Activated T-helper 1 cell treated with anti-CD3 and anti-CD28 coated beads, Interleukin-12 subunit alpha, Interleukin-12 subunit beta, Interleukin-2, Interleukin-4 antibody, amounts not matched to agents 30 ng/mL and 10 ng/mL and 1 ng/mL, durations not matched to agents 14 hours and 24 hours and 36 hours (primary cell): ENCODE data around the gene PPP6C. TPM values are rescaled to one million over a fixed set of nuclear protein-coding genes. Genes with fewer than 3 reads are reported as not detected.
A peak's percentile ranks its signal among the peaks of the same experiment; 100 is the strongest.
"Not testable (repeated sequence)": the region's sequence is repeated elsewhere in the genome, so short reads cannot be mapped to it uniquely, and the experiment has no call there.

ENCODE experiments used
- DNase-seq: peaks from one replicate; pipeline ENCODE4 v3.0.0; 2021; ENCODE audit warnings: low spot score
- H3K27ac Mint-ChIP-seq: one replicate; pipeline ENCODE4 v1.8.0; 2021; ENCODE audit warnings: mild to moderate bottlenecking, mixed read lengths
- H3K27me3 Mint-ChIP-seq: one replicate; pipeline ENCODE4 v1.8.0; 2022; ENCODE audit warnings: mild to moderate bottlenecking, moderate library complexity, mixed read lengths; ENCODE audit not compliant: insufficient read depth
- H3K36me3 Mint-ChIP-seq: one replicate; pipeline ENCODE4 v1.8.0; 2021; ENCODE audit warnings: low read depth, mixed read lengths
- H3K4me1 Mint-ChIP-seq: one replicate; pipeline ENCODE4 v1.8.0; 2021; ENCODE audit warnings: low read depth, mixed read lengths
- H3K4me3 Mint-ChIP-seq: one replicate; pipeline ENCODE4 v1.8.0; 2021; ENCODE audit warnings: mild to moderate bottlenecking, moderate library complexity, mixed read lengths
- H3K9me3 Mint-ChIP-seq: one replicate; pipeline ENCODE4 v1.8.0; 2021; ENCODE audit warnings: mixed read lengths
- intact Hi-C: fragments of 100-400 bp; cut with micrococcal nuclease; formaldehyde crosslinking; loops from one replicate; pipeline ENCODE4 v1.15.1; 2024
- total RNA-seq: library from RNA; stranded (reverse); gene quantifications from 2 replicates; pipeline ENCODE4 v1.2.3, GENCODE V29; 2022

Gene PPP6C
- 47.2 and 50.8 TPM in 2 replicates for total RNA-seq

DNA sequence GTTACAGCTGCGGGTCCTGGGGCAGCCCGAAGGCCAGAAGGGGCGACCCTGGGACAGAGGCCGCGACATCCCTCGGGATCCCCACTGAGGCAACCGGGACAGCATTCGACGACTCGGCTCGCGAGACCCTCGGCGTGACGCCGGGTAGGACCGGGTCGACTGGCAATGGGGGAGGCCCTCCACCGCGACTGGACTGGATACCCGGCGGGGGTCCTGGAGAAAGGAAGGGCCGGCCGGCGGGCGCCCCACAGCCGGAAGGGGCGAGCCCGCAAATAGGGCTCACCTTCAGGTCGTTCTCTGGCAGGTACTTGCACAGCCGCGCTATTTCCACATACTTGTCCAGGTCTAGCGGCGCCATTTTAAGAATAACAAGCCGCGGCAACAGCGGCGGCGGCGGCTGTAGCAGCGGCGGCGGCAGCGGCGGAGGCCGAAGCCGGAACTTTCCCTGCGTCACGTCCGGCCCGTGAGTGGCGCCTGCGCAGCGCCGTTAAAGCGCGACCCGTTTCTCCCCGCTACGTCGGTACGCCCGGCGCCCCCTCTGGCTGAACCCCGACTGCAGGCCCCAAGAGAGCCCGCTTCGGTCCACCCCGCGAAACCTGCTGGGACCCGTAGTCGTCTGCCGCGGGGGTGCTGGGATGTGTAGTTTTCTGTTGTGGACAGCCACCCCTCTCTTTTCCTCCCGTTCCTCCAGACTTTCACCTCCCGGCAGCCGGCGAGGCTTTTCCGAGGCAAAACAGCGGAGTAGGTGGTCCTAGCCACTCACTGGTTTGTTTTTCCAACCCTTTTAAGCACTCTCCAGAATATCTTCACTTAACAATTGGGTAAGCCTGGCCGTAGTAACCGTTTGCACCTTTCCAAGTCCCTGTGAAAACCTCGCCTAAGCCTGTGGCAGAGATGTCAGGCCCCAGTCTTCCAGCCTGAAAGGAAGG lies at the start of gene PPP6C:
TSS of gene PPP6C (minus strand) at position 443 of the 929 bp plus-strand sequence. CDS start at position 358, 85 bp downstream.
- DNase-seq = peak; percentile 96
- Mint-ChIP-seq H3K9me3 (no peaks in the 10 kb centered on the region), H3K27ac (peak within 1 kb of the TSS; percentile 88), H3K4me1 (peaks cover 33% of the 10 kb centered on the region), H3K36me3 (peaks cover 3% of the 10 kb centered on the region), H3K27me3 (no peaks in the 10 kb centered on the region), H3K4me3 (peak within 1 kb of the TSS; percentile 96)
- intact Hi-C loops = loop anchor here (1.0 kb wide), 8 partner anchors 11 to 557 kb away; partner anchors contain the start of genes ARPC5L, GAPVD1, GOLGA1 and HSPA5

GRCh38 chr9:125238915-125239446 lies 49.4 kb upstream of the PPP6C start:
- Mint-ChIP-seq H3K36me3 (peaks cover 61% of the 10 kb centered on the region), H3K27ac (peak overlapping the region; percentile 72), H3K9me3 (no peaks in the 10 kb centered on the region), H3K27me3 (no peaks in the 10 kb centered on the region), H3K4me1 (peaks cover 47% of the 10 kb centered on the region), H3K4me3 (peak overlapping the region; percentile 96)
- intact Hi-C loops = no loop called here
- no peak for DNase-seq

DNA sequence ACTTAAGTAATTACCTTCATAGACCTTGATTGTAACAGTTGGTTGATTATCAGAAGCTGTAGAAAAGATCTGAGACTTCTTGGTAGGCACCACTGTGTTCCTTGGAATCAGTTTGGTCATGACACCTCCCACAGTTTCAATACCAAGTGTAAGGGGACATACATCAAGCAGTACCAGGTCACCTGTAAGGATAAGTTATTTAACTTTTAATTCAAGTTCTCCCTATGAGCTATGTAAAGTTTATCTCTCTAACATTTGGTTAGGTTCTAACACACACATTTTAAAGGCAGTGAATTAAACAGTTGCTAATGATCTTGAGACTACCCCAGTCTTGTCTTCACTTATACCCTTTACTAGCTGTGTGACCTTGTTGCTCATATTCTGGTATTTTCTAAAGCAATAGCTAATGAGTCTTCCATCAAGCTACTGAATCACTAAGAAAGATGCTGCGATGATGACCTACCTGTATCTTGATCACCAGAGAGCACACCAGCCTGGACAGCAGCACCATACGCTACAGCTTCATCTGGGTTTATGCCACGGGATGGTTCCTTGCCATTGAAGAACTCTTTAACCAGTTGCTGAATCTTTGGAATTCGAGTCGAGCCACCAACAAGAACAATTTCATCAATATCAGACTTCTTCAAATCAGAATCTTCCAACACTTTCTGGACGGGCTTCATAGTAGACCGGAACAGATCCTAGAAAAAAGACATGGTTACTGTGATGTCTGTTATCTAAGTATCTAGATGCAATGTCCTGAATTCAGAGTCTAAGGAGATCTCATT lies 48.7 kb upstream of the PPP6C start:
- H3K27me3 Mint-ChIP-seq = no peaks in the 10 kb centered on the region
- peak overlapping the region; percentile 96 for H3K4me3 Mint-ChIP-seq
- peaks cover 47% of the 10 kb centered on the region for H3K4me1 Mint-ChIP-seq
- intact Hi-C loops = no loop called here
- no peaks in the 10 kb centered on the region for H3K9me3 Mint-ChIP-seq
- peak overlapping the region; percentile 72 for H3K27ac Mint-ChIP-seq
- DNase-seq = no peak
- H3K36me3 Mint-ChIP-seq = peaks cover 66% of the 10 kb centered on the region

GRCh38 chr9:125236520-125237159 lies 47.0 kb upstream of the PPP6C start:
- Mint-ChIP-seq H3K36me3 (peaks cover 70% of the 10 kb centered on the region), H3K27ac (peak overlapping the region; percentile 37), H3K4me3 (peak overlapping the region; percentile 96), H3K4me1 (peaks cover 43% of the 10 kb centered on the region)
- H3K27me3 Mint-ChIP-seq, intact Hi-C loops, H3K9me3 Mint-ChIP-seq, DNase-seq: not testable (repeated sequence)

DNA sequence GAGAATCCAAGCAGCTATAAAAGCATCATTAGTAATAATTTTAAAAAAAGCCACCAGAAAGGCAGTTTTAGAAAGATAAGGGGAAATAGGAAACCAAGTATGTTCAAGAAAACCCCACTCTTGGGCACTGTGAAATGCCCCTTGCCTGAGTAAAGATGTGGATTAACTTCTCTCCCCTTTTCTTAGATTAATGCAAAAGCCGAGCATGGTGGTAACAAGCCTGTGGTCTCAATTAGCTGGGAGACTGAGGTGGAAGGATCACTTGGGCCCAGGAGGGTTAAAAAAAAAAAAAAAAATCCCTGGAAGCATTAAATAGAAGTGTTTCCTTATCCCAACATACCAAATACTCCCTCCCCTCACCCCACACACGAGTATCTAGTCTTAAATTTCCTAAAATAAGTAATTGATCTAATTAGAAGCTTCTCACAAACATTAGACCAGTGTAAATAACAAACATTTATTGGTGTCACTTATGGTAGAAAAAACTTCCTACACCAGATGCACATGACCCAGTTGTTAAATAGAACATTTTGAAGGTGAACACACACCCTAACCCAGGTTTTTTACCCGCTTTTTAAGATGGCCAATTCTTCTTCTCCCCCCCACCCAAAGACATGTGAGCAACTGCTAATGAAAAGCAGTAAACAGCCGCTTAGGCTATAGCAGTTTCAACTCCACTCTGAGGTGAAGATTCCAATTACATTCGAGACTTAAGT lies 46.4 kb upstream of the PPP6C start:
- intact Hi-C loops = no loop called here
- Mint-ChIP-seq H3K4me3 (peak overlapping the region; percentile 96), H3K27me3 (no peaks in the 10 kb centered on the region), H3K36me3 (peaks cover 67% of the 10 kb centered on the region), H3K9me3 (no peaks in the 10 kb centered on the region), H3K4me1 (peaks cover 43% of the 10 kb centered on the region), H3K27ac (peak overlapping the region; percentile 37)
- DNase-seq = no peak

DNA sequence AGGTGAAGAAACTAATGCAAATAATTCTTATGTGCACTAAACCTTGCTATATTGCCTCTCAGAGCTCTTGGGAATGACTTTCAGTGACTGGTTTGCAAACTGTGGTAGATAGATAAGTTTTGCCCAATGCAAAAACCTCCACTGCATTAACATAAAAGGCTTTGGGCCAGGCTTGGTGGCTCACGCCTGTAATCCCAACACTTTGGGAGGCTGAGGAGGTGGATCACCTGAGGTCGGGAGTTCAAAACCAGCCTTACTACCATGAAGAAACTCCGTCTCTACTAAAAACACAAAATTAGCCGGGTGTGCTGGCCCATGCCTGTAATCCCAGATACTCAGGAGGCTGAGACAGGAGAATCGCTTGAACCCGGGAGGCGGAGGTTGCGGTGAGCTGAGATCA lies 44.5 kb upstream of the PPP6C start:
- H3K27ac Mint-ChIP-seq, H3K4me3 Mint-ChIP-seq, intact Hi-C loops, DNase-seq, H3K9me3 Mint-ChIP-seq, H3K27me3 Mint-ChIP-seq: not testable (repeated sequence)
- Mint-ChIP-seq H3K4me1 (peaks cover 40% of the 10 kb centered on the region), H3K36me3 (peaks cover 50% of the 10 kb centered on the region)

DNA sequence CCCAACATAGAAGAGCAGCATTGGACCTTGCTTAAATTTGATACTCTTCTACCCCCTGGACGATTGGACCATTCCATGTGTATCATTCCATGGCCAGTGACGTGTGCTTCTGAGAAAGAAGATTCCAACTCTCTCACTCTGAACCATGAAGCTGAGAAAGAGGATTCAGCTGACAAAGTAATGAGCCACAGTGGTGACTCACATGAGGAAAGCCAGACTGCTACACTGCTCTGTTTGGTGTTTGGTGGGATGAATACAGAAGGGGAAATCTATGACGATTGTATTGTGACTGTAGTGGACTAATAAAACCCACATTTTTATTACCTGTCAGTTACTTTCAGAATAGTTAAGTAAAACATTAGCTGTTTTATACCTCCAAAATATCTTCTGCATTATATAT lies 44.1 kb upstream of the PPP6C start:
- no peak overlapping the region for H3K4me3 Mint-ChIP-seq
- no peaks in the 10 kb centered on the region for H3K27me3 Mint-ChIP-seq
- no peaks in the 10 kb centered on the region for H3K9me3 Mint-ChIP-seq
- no peak overlapping the region for H3K27ac Mint-ChIP-seq
- H3K4me1 Mint-ChIP-seq = peaks cover 36% of the 10 kb centered on the region
- peaks cover 46% of the 10 kb centered on the region for H3K36me3 Mint-ChIP-seq
- no peak for DNase-seq
- intact Hi-C loops = no loop called here

- Mint-ChIP-seq H3K9me3 (no peaks in the 10 kb centered on the region), H3K4me1 (no peaks in the 10 kb centered on the region), H3K36me3 (peaks cover 6% of the 10 kb centered on the region)
Observed at GRCh38 chr9:125227761-125228160, 38.2 kb upstream of the PPP6C start.

GRCh38 chr9:125224858-125225257 lies 35.3 kb upstream of the PPP6C start:
- not testable (repeated sequence) for H3K4me1 Mint-ChIP-seq

More at GRCh38 chr9:125227761-125228160, 38.2 kb upstream of the PPP6C start:
- Mint-ChIP-seq H3K27ac (no peak overlapping the region), H3K27me3 (no peaks in the 10 kb centered on the region), H3K4me3 (no peak overlapping the region)
- intact Hi-C loops = no loop called here
- DNase-seq = no peak

GRCh38 chr9:125218621-125219020 lies 29.0 kb upstream of the PPP6C start:
- Mint-ChIP-seq H3K4me3 (no peak overlapping the region), H3K9me3 (no peaks in the 10 kb centered on the region), H3K27me3 (no peaks in the 10 kb centered on the region), H3K27ac (peak overlapping the region; percentile 62), H3K36me3 (peaks cover 24% of the 10 kb centered on the region), H3K4me1 (no peaks in the 10 kb centered on the region)
- no peak for DNase-seq
- intact Hi-C loops = no loop called here

More at GRCh38 chr9:125224858-125225257, 35.3 kb upstream of the PPP6C start:
- H3K4me3 Mint-ChIP-seq, H3K27ac Mint-ChIP-seq, H3K27me3 Mint-ChIP-seq, intact Hi-C loops, DNase-seq, H3K9me3 Mint-ChIP-seq: not testable (repeated sequence)
- peaks cover 12% of the 10 kb centered on the region for H3K36me3 Mint-ChIP-seq

- Mint-ChIP-seq H3K4me3 (no peak overlapping the region), H3K27ac (no peak overlapping the region), H3K4me1 (no peaks in the 10 kb centered on the region), H3K9me3 (no peaks in the 10 kb centered on the region), H3K27me3 (no peaks in the 10 kb centered on the region), H3K36me3 (peaks cover 19% of the 10 kb centered on the region)
- intact Hi-C loops = no loop called here
- no peak for DNase-seq
Observed at GRCh38 chr9:125214186-125214585, 24.6 kb upstream of the PPP6C start.

DNA sequence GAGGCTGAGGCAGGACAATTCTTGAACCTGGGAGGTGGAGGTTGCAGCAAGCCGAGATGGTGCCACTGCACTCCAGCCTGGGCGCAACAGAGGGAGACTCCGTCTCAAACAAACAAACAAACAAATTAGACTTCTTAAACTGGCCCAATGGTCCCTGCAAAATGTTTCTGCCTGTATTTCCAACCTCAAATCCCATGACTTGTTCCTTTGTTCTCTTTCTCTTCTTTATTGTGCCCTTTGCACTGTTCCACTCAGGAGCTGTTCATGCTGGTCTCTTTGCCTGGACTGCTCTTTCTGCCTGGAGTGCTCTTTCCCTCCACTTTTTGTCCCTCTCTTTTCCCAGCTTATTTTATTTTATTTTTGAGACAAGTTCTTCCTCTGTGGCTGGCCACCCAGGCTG lies 14.9 kb upstream of the PPP6C start:
- DNase-seq = no peak
- intact Hi-C loops = no loop called here
- H3K4me1 Mint-ChIP-seq = peaks cover 15% of the 10 kb centered on the region
- H3K9me3 Mint-ChIP-seq = no peaks in the 10 kb centered on the region
- no peaks in the 10 kb centered on the region for H3K27me3 Mint-ChIP-seq
- peak overlapping the region; percentile 40 for H3K27ac Mint-ChIP-seq
- H3K4me3 Mint-ChIP-seq = no peak overlapping the region
- H3K36me3 Mint-ChIP-seq = peaks cover 34% of the 10 kb centered on the region
